NCI-H460 (cell line): Measurements from ENCODE around the gene NEK7. TPM values are rescaled to one million over a fixed set of nuclear protein-coding genes. Genes with fewer than 3 reads are reported as not detected.
"Not testable (repeated sequence)": the region's sequence is repeated elsewhere in the genome, so short reads cannot be mapped to it uniquely, and the experiment has no call there.

Experiments
- DNase-seq: peaks from one replicate; pipeline ENCODE4 v3.0.0-alpha.2; 2016; ENCODE audit warnings: low read depth; ENCODE audit errors: extremely low read depth
- total RNA-seq: library from RNA; depleted of rRNA; stranded (reverse); fragments of >200 nt; shearing (Covaris generic); gene quantifications from 2 replicates; pipeline ENCODE4 v1.2.3, GENCODE V29; 2014

NEK7 gene
- total RNA-seq, 1 experiment from 2014 or later = 183 TPM

GRCh38 chr1:198276241-198276640 lies 119.4 kb downstream of the NEK7 start:
- no peak for DNase-seq

- no peak for DNase-seq
Observed at GRCh38 chr1:198278943-198279342, 122.1 kb downstream of the NEK7 start.

DNA sequence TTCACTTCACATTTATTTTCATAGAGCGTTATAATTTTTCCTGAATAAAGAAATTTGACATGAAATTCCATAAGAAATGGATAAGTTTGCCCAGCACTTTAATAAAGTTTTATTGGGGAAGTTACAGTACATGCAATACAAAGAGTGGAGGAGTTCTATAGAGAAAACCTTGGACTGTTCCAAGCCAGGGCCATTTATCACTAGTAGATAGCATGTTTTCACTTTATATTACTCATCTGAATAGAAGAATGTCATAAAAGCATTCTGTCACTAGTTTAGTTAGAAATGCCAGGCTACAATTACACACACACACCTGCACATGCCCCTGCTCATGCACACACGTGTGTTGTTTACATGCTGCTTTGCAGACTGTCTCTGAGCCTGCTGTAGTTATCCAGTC lies 123.3 kb downstream of the NEK7 start:
- no peak for DNase-seq

DNA sequence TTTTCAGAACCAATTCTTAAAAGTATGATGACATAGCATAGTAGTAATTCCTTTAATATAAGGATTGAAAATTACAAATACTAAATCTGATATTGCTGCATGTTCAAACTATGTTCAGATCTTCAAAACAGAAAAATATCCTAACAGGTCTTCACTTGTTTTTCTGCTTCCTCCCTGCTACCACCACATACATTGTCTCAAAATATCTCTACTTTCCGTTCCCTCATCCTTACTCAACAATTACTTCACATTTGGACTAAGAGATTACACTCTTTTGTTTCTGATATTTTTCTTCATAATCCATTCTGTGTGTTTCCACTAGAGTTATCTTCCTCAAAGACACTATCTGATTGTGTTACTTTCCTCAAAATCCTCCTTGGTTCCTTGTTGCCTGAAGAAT lies 125.1 kb downstream of the NEK7 start:
- no peak for DNase-seq

DNA sequence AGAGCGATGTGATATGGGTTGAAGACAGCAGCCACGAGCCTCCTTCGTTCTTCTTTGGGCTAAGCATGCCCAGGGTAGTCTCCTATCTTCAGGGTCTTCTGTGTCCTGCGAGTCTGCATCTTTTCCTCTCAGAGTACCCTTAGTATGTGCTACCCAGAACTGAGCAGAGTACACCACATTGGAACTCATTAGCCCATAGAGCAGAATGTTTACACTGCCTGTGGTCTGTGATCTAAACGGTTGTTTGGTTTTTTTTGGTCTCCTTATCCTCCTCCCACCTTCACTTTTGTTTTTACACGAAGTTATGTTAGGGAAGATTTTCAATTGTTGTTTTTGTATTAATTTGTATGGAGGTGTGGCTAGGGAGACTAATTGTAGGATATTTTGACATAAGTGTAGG lies 126.4 kb downstream of the NEK7 start:
- no peak for DNase-seq

DNA sequence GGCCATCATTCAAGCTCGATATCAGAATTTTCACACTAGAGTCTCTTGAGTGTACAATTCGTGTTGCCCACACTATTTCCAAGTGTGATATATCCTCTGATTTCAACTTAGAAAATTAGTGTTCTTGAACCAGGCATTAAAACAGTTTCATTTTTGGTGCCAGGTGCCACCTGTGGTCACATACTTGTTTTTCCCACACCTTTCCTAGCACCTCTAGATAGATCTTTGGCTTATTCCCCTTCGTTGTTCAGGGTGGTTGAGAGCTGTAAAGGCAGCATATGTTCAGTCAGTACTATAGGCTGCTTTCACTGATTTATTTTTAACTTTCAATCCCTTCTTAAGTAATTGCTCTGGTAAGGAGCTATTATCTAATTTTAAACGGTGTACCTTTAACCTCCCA lies 131.1 kb downstream of the NEK7 start:
- no peak for DNase-seq

DNA sequence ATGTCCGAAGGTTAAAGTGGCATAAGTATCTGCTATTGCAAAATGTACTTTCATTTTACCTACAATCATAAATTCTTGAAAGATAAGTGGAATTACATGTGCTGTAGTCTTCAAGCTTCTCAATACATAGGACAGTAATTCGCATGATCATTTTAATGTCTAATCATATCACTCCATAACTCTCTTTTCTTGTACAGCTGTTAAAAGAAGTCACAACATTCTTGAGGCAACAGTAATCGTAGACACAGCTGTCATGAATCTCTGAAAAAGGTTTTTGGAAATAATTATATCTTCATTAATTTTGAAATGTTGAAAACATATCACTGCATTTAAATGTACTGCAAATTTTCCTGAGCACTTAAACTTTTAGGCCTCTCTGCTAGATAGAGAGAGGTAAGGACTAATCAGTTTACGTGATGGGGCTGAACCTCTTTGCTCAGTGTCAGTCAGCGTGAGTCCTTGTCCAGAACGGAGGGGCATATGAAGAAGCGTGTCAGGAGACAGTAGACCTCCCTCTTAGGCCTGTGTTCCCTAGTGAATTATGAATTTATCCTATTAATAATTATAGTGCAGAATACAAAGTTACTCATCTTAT lies 133.4 kb downstream of the NEK7 start:
- no peak for DNase-seq

DNA sequence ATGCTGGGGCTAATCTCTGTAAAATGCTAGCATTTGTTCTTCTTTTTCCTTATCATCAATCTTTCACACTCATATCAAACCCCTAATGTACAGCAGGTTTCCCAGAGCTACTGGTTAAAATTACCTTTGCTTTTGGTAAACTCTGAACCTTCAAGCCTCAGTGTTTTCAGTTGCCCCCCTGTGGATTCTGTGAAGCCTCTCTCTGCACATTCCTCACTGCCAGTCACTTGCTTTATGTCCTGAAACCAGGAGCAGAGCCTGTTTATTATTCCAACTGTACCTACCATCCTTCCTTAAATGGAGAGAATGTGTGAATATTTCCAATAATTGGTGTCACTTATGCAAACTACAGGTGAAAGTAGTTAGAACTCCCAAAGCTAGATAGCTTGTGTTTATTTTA lies 134.2 kb downstream of the NEK7 start:
- no peak for DNase-seq

DNA sequence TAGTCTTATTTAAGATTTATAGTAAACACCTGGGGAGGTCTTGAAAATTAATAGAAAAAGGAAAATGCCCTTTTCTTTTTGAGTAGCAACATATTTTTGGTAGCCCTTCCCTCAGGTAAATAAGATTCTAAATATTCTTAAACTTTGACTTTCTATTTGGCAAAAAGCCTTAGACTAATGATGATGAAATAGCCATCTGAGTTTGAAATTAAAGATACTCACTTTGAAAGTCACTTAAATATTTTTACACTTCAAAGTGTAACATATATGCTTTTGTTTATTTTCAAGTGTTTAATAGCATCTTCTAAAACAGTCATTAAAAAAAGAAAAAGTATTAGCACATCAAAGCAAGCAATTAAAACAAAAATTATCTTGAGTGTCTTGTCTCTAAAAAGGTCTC lies 135.1 kb downstream of the NEK7 start:
- no peak for DNase-seq

- no peak for DNase-seq
Observed at GRCh38 chr1:198295225-198295624, 138.4 kb downstream of the NEK7 start.

GRCh38 chr1:198295971-198296370 lies 139.2 kb downstream of the NEK7 start:
- DNase-seq = no peak

DNA sequence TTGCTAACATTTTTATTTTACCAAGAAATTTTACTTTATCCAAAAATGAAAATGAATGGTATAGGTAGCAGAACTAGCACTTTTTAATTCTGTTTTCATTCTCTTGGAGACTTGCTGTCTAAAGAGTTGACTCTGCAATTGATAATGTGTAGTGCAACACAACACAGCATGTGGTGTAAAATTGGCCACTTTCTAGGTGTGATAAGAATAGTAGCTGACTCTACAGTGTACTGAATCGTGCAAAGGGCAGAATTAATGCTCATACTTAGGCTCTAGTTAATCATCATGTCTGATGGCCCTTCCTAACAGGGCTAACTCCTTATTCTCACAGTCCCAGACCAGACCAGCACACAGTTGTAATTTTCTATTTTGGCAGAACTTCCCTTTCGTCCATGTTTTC lies 140.5 kb downstream of the NEK7 start:
- DNase-seq = no peak

DNA sequence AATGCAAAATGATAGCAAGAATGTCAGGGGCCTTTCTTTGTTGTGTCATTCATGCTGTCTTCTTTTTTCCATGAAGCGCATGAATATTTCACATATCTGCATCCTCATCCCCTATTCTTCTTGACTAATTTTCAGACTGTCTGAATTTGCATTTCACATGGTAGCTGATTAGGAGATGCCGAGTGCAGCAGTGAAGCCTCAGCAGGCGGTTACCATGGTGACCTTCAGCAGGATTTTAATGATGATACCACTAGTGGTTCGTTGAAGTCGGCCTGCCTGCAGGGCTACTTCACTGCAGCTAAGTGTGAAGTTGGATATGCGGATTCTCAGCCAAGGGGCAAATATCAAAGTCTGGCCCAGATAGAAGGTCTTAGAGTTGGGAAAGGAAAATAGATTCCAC lies 141.8 kb downstream of the NEK7 start:
- DNase-seq = no peak

- DNase-seq = no peak
Observed at GRCh38 chr1:198300451-198300850, 143.7 kb downstream of the NEK7 start.

DNA sequence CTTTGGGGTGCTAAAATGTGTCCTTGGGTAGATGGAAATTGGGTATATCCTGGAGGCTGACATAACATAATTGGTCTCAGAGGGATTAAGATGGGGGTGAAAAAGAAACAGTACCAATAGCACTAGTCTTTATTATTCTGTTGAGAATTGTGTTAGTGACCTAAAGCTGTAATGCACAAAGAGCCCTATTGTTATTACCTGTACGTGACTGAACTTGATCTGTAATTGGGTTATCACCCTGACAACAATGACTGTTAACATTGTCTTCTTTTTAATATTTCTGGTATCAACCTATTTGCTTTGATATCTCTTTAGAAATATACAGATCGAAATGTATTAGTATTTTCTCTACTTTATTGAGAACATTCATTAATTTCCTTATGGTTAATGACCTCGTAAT lies 147.6 kb downstream of the NEK7 start:
- DNase-seq = no peak

- not testable (repeated sequence) for DNase-seq
Observed at GRCh38 chr1:198314817-198315216, 158.0 kb downstream of the NEK7 start.

DNA sequence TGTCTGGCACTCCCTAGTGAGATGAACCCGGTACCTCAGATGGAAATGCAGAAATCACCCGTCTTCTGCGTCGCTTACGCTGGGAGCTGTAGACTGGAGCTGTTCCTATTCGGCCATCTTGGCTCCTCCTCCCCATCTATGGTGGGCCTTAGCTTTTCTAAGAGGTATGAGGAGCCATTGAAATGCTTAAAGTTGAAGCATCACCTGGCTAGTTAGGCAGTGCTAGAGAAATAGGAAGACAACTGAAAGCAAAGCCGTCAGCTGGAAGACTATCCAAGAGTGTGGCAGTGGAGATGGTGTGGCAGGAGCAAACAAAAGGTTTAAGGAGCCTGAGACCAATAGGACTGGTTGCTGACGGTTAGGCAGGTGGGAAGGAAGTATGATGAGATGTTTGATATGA lies 158.5 kb downstream of the NEK7 start:
- not testable (repeated sequence) for DNase-seq

DNA sequence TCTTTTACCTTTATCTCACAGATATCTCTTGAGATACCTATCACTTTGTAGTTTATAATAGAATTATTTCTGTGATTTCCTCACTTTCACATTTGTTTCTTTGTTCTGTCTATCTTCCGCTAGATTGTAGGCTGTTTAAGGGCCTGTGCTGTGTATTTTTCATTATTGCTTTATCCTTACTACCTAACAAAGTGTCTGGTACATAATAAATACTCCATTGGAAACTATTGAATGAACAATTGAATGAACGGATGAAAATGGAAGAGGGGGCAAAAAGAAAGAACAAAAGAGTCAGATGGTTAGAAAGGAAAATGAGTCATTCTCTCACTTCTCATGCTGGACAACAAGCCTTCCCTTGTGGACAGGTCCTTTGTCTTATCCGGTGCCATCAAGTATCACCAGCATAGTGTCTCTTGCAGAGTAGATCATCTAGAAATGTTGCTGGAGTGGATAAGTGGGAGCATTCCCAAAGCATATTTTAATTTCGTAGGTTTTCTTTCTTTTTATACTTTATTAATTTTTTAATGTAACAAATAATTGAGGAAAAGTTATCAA lies 159.8 kb downstream of the NEK7 start:
- no peak for DNase-seq

- no peak for DNase-seq
Observed at GRCh38 chr1:198318085-198318484, 161.3 kb downstream of the NEK7 start.

GRCh38 chr1:198320759-198321158 lies 164.0 kb downstream of the NEK7 start:
- peak; percentile 26 for DNase-seq

GRCh38 chr1:198326232-198326631 lies 169.4 kb downstream of the NEK7 start:
- no peak for DNase-seq

DNA sequence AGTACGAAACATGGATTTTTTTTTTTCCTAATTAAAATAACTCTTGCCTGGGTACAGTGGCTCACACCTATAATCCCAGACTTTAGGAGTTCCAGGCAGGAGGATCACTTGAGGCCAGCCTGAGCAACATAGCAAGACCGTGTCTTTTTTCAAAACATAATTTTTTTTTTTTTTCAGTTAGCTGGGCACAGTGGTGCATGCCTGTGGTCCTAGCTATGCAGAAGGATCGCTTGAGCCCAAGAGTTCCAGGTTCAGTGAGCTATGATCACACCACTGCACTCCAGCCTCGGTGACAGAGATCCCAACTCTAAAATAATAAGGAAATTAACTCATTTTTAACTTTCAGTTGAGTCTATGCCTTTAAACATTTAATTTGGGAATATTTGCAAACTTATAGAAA lies 170.1 kb downstream of the NEK7 start:
- no peak for DNase-seq

DNA sequence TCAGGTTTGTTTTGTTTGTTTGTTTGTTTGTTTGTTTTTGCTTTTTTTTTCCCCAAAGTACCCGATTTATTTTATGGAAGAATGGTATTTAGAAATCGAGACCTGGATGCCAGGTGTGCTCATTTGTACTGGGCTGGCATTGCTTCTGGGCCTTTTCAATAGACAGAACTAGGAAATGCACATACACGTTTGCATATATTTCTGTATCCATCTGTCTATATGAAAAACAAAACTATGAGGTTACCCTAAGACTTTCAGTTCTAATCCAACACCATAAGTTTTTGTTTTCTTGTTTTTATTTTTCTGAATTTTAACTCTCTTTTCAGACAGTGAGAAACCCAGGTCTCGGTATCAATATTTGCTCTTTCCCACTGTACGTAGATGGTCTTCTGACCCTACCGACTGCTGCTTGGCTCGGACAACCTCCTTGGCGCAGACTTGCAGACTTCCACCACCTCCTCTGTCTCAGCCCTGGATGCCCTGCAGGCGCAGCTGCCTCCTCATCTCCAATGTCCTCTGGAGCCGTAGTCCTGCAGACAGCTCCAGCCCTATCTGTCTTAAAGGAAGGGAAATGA lies 171.7 kb downstream of the NEK7 start:
- no peak for DNase-seq
